Measurements from ENCODE around the gene UBE2N.
"Not testable (repeated sequence)": the region's sequence is repeated elsewhere in the genome, so short reads cannot be mapped to it uniquely, and the experiment has no call there.

UBE2N gene

DNA sequence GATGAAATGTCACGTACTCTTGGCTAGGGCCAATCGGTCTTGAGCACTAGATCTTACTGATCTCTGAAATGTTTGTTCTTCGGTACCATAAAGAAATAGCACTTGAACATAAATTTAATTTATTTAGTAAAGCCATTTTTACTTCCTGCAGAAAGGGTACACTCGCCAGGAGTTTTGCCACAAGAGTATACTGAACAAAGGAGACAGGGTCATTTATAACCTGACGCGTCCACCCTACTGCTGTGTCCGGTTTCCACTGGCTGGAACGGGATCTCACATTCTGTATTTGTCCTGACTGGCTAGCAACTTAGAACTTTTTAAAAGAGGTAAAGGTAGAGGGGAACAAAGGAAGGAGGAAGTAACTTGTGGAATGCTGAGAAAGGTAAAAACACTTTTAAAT lies 29.4 kb downstream of the UBE2N start:
- not testable (repeated sequence) for DNase-seq (ENCODE audit: low read depth in 3 of 3, low spot score in 1 of 3)

DNA sequence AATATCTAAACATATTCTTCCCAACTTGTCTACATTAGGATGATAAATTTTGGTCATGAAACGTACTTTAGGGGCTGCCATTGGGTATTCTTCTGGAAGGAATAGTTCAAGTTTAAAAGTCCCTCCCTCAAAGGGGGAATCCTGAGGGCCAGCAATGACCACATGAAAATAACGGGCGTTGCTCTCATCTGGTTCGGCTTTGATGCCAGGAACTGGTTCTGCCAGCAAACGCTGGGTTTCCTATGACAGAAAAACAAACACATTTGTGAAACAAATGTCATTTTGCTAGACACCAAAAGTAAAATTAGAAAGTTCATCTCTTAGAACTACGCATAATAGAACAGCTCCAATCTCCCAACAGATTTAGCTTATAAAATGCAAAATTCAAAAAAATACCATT lies 30.7 kb downstream of the UBE2N start:
- not testable (repeated sequence) for DNase-seq (ENCODE audit: low read depth in 3 of 3, low spot score in 1 of 3)

DNA sequence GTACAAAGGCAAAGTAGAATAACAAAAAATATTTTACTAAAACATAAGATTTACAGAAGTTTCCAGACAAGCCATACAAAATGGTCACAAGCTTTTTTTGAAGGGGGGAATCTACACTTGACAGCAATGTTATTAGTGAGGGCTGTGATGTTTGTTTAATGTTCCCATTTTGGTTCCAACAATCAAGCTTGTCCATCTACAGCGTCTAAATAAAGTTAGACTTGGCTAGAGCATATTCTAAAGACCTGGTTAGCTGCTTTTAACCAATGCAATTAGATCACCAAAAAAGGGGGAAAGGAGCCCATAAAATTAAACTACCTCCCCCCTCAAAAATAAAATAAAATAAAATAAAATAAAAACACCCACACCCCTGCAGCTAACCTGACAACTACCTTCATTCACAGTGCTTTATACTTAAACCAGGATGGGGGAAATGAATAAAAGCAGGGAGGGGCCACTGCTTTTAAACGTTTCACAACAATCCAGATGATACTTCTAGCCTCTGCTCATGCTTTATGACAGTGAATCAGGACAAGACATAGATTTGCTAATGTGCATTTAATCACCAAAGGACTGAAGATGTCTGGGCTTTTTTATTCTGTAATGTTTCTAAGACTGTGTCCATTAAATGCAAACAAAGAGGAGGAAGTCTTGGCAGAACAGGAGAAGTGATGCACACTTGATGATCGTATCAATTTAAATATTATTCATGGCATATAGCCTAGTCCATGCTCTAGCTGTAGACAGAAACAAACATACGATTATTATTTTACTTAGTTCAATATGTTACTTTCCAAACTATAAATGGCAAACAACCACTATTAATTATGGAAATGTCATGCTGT lies 32.2 kb downstream of the UBE2N start:
- not testable (repeated sequence) for DNase-seq (ENCODE audit: low read depth in 3 of 3, low spot score in 1 of 3)

GRCh38 chr12:93408813-93409212 lies 32.9 kb downstream of the UBE2N start:
- no peak for DNase-seq (ENCODE audit: low read depth in 3 of 3, low spot score in 1 of 3)

DNA sequence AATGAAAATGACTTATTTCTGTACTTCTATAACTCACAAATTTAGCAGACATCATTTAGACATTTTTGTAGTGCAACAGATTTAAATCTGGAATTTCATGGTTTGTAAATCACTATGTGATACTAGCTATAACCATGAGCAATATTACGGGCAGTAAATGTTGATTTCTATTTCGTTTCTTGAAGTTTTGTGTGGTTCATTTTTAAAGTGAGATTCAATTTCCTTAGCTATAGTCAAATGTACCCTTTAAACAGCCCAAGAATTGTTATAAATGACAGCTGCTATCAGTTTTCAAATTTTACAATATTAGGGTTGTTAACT lies 33.8 kb downstream of the UBE2N start:
- no peak for DNase-seq (ENCODE audit: low read depth in 3 of 3, low spot score in 1 of 3)

GRCh38 chr12:93407054-93407962 lies 34.4 kb downstream of the UBE2N start:
- DNase-seq (ENCODE audit: low read depth in 3 of 3, low spot score in 1 of 3) = no peak

DNA sequence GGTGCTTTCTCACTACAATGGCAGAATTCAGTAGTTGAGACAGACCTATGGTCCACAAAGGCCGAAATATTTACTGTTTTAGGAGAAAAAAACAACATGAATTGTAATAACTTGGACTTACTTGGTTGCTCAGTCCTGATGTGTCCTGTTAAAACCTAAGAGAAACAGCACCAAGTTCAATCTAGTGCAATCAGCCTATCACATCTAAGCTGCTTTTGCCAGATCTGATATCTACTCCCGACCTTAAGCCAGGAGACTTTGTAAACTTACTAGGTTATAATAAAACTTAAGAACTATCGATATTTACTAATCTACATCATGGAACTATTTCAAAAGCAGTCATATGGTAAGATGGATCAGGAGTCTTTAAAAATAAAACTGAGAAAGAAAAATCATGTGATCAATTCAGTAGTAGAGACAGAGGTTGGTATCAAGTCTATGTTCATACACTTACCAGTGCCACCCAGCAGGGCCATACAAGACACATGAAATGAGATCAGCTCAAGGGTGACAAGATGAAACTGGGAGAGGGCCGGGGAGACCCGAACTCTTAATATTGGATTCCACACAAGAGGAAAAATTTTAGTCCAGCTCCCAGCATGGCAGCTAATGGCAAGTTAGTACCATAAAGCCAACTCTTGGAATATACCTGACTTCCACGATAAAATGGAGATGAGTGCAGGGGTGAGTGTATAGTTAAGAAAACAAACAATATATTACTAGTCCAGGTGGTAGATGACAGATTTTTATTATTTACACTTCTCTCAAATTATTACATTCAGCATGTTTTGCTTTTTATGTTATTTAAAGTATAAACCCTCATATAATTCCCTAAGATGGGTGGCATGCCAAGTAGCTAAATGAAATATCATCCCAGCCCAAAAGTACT lies 36.5 kb downstream of the UBE2N start:
- no peak for DNase-seq (ENCODE audit: low read depth in 3 of 3, low spot score in 1 of 3)

DNA sequence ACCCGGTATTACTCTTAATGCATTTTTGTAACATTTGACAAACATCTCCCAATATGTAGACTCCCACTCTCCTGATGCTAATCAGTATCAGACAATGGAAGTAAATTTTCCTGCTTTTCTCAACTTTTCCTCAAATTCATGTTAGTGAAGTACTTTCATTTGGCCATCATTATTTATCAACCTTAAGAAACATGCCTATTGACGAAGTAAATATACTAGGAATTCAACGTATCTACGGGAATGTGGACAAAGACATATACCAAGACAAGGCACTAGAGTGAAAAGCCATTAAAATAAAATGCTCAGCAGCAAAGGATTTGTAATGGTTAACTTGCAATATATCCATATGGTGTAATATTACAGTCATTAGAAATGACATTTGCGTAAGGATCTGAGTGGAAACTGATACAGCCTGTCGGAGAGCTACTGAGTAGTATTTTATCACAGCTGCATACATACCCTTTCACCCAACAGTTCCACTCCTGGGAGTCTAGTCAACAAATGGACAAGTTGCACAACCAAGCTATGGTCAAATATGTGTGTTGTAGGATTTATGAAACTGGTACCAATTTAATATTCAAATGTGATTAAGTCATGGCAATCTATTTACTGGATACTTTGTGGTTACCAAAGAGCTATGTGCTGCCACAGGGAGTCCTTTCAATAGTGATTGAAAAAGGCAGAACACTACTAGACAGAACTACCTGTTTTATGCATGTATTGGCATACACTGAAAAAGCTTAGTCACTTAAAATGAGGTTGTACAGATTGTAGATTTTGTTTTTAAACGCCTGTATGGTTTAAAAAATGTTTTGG lies 37.6 kb downstream of the UBE2N start:
- DNase-seq (ENCODE audit: low read depth in 3 of 3, low spot score in 1 of 3) = no peak

GRCh38 chr12:93402333-93403311 lies 39.1 kb downstream of the UBE2N start:
- no peak for DNase-seq (ENCODE audit: low read depth in 3 of 3, low spot score in 1 of 3)

DNA sequence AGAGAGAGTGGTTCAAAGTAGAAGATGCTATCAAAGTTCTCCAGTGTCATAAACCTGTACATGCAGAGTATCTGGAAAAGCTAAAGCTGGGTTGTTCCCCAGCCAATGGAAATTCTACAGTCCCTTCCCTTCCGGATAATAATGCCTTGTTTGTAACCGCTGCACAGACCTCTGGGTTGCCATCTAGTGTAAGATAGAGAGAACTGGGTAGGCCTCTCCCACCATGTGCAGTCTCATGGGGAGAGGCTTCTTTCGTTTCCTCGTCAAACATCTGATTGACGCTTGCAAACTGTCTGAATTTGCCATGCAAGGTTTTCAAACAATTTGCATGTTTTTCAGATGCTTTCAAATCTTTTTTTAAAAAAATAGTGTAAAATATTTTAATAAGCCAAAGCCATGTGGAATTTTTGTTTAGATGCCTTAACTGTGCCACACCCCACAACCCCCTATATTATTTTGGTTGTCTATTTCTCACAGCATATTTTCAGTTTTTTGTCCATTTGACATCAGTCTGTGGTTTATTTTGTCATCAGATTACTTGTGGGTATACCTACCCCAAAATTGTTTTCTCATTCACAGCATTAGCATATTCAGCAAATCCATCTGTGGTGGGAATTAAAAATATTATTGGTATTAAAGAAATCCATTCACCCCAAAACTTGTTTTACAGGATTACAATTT lies 42.4 kb downstream of the UBE2N start:
- DNase-seq (ENCODE audit: low read depth in 3 of 3, low spot score in 1 of 3) = not testable (repeated sequence)

GRCh38 chr12:93397412-93397811 lies 44.3 kb downstream of the UBE2N start:
- no peak for DNase-seq (ENCODE audit: low read depth in 3 of 3, low spot score in 1 of 3)

- DNase-seq (ENCODE audit: low read depth in 3 of 3, low spot score in 1 of 3) = no peak
These were observed 48.3 kb downstream of the UBE2N start for GRCh38 chr12:93393425-93393824.

- DNase-seq (ENCODE audit: low read depth in 3 of 3, low spot score in 1 of 3) = no peak
These were observed 51.0 kb downstream of the UBE2N start for GRCh38 chr12:93390549-93391297.

DNA sequence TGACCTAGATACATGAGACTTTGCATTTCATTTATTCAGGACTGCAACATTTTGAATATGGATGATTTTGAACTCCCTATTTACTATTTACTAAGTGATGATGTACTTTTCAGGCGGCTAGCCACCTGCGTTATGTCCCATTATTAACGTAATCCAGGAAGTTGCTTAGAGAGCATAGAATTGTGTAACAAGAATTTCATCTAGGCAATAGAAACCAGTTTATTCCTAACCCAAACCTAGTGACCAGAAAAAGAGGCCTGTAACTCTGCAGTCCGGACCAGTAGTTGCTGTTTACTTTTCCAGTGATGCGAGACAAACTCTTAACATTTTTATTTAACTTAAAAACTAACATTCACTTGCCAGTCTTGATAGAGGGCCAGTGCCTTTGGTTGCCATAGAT lies 51.7 kb downstream of the UBE2N start:
- DNase-seq (ENCODE audit: low read depth in 3 of 3, low spot score in 1 of 3) = no peak

DNA sequence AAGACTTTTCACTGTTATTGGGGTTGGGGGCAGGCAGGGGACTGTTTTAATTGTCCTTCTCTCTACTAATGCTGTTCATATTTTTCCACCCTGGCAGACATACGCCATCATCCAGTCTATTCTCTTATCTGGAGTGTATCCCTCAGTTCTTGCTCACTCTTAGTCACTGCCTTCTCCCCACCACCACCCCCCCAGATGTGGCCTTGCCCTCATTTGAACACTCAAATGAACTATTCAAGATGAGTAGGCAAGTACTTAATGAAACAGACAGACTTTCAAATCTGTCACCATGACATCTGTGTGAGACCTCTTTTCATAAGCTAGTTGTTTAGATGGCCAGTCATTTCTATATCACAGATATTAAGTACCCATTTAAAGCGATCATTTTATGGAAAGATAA lies 54.0 kb downstream of the UBE2N start:
- DNase-seq (ENCODE audit: low read depth in 3 of 3, low spot score in 1 of 3) = no peak

- DNase-seq (ENCODE audit: low read depth in 3 of 3, low spot score in 1 of 3) = not testable (repeated sequence)
These were observed 59.7 kb downstream of the UBE2N start for GRCh38 chr12:93381976-93382437.

DNA sequence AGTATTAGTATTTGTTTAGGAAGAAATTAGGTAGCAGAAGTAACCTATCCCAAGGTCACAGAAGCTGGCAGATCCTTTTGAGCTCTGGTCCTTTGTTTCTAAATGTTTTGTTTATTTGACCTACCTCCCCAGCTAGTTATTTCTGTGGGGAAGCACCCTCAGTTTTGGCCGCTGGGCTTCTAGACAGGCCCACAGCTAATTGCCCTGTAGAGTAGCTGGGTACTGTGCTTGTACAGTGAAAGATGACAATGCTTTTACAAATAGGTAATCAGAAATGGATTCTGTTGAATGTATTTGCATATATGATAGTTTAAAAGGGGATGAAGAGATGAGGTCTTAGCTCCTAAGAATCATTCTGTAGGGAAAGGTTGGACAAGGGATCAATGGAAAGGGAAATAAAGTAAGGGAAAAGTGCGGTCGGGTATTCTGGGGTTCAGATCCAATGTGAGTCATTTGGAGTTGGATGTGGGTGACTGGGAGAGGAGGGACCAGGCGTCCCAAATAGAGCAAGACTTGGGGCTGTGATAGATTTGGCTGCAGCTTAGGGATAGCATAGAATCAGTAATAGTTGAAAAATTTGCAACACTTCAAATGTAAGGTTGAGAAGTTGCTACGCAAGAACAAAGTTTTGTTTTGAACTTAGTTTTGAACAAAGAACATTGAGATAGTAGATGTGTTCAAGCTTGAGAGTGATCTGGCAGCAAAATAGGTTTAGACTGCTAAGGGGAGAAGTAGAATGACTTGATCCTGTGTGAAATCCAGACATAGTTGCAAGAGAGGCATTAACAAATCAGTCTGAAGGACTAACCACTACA lies 60.4 kb downstream of the UBE2N start:
- DNase-seq (ENCODE audit: low read depth in 3 of 3, low spot score in 1 of 3) = no peak
